ENCODE data around the gene SPATA21. TPM values are rescaled to one million over a fixed set of nuclear protein-coding genes. Genes with fewer than 3 reads are reported as not detected.
"Not testable (repeated sequence)": the region's sequence is repeated elsewhere in the genome, so short reads cannot be mapped to it uniquely, and the experiment has no call there.

Gene SPATA21, protein sequence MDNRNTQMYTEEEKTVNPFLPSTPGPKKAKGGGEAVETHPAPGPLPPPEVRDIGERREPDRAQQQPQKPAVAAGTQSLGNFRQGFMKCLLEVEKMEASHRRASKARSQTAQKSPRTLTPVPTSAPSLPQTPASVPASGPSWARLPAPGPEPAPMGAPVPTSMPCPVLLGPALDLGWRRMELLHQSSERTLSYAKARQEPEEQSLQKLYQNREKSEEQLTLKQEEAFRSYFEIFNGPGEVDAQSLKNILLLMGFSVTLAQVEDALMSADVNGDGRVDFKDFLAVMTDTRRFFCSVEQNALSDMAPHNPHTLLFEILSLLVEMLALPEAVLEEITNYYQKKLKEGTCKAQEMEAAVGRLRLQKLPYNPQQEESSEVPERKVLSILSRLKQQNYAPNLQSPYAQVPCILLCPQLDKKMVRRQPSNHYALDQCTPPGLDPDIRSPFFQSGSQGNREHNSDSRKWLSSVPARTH
- not detected for total RNA-seq

GRCh38 chr1:16436946-16437474 lies at the start of gene SPATA21:
TSS of gene SPATA21 (minus strand) at chr1:16437424. CDS start at chr1:16431371, 6,053 bp downstream.
- DNase-seq (ENCODE audit: low spot score), result no peak

DNA sequence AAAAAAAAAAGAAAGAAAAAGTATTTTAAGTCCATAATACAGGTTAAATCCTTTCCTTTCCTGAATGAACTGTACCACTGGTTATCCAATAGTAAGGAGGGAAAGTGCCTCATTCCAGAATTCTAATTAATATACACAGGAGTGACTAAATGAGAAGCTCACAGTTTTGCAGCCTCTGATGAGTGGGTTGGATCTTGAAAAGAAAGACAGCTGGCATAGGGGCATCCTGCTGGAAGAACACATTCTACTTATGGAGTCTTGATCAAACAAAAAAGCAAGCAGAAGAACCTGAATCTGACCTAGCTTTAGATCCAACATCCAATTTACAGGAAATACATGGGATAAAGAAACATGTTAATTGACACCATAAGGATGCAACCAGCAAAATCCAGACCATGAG lies 49.8 kb upstream of the SPATA21 start:
- not testable (repeated sequence) for DNase-seq (ENCODE audit: low spot score)

DNA sequence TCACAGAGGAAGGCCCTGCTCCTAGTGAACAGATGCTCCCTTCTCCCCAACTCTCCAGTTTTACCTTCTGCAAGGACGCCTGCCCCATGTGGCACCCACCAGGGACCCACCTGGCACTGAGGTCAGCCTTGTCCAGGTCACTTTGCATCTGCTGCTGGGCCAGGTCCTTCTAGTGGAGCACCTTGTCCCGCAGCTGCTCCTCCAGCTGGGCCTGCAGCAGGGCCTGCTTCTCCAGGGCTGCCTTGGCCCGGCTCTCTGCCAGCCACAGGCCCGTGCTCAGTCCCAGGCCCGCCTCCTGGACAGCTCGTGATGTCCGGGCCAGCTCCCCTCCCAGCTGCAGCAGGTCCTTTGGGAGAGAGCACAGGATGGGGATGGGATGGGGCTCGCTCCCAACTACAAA lies 49.1 kb upstream of the SPATA21 start:
- DNase-seq (ENCODE audit: low spot score), result not testable (repeated sequence)

- no peak for DNase-seq (ENCODE audit: low spot score)
Observed at GRCh38 chr1:16484931-16485330, 47.7 kb upstream of the SPATA21 start.

DNA sequence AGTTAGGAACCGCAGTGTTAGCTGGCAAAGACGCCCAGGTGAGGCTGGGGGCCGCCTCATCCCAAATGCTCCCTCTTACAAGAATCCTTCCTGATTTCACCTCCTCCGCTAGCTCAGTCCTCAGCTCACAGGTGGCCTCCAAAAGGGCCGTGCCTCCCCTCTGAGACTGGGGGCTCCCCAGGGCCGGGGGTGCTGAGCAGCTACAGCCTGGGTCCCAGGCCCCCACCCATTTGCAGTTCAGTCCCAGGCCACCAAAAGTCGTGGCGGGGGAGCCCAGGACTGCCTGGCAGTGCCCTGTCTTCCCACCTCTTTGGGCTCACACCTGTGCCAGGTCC lies 47.2 kb upstream of the SPATA21 start:
- no peak for DNase-seq (ENCODE audit: low spot score)

DNA sequence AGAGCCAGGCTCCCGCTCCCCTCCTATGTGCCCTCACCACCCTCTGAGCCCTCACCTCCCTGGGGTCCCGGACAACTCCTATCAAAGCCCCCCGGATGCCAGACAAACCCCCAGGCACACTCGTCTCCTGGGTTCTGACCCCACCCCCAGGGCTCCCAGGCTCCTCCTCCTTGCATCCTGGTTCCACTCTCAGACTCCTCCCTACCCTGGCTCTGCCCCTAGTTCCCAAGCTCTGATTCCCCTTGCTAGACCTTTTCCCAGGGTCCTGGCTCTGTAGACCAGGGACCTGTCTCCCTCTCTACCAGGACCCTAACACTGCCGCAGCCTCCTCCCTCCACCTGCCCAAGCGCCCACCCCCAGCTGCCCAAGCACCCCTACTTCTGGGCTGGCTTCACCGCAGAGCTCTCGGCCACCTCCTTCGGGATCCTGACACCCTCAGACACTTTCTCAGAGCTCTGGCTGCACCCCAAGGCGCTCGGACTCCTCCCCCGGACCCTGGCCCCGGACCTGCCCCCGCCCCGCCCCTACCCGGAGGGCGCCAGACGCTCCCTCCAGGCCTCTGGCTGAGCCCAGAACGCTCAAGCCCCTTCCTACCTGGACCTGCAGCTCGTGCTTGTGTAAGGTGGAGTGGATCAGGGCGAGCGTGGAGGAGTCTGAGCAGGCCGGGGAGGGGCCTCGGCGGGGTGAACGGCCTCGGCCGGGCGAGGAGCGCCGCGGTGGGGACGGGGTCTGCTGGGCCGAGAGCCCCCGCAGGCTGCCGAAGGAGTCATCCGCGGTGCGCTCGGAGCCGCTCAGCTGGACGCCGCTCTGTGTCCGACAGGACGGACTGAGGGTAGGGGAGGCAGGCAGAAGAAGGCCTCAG lies 46.6 kb upstream of the SPATA21 start:
- DNase-seq (ENCODE audit: low spot score), result not testable (repeated sequence)

DNA sequence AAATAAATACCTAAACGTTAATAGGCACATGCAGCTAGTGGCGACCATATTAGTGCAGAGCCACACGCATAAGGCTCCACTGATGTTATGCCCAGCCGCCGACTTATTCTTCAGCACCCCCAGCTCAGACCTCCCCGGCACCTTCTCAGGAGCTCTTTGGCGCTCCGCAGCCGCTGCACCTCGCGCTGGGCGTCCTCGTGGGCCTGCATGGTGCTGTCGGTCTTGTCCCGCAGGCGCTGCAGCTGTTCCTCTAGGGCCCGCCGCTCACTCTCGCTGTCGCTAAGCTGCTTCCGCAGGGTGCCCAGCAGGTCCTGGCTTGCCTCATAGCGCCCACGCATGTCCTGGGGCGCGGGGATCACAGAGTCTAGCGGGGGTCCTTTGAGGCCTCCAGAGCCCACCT lies 45.9 kb upstream of the SPATA21 start:
- DNase-seq (ENCODE audit: low spot score), result not testable (repeated sequence)

DNA sequence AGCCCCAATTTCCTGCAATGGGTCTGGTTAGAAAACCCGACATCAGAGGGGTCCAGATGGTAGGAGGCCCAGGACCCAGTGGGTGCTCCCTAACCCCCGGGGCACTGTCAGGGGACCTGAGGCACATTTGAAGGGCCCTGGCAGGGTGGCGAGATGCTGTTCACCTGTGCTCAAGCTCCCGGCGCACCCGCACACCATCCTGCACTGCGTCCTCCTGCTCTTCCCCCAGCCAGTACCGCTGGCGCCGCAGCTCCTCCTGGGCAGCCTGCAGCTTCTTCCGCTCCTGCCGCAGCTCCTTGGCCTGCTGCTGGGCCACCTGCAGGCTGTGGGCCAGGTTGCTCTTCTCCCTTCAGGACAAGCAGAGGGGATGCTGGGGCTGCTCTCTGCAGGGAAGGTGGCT lies 40.9 kb upstream of the SPATA21 start:
- DNase-seq (ENCODE audit: low spot score), result no peak

GRCh38 chr1:16475771-16476770 lies 38.8 kb upstream of the SPATA21 start:
- not testable (repeated sequence) for DNase-seq (ENCODE audit: low spot score)

- not testable (repeated sequence) for DNase-seq (ENCODE audit: low spot score)
Observed at GRCh38 chr1:16474891-16475290, 37.7 kb upstream of the SPATA21 start.

GRCh38 chr1:16474166-16474800 lies 37.1 kb upstream of the SPATA21 start:
- no peak for DNase-seq (ENCODE audit: low spot score)

GRCh38 chr1:16468558-16468957 lies 31.3 kb upstream of the SPATA21 start:
- DNase-seq (ENCODE audit: low spot score), result no peak

DNA sequence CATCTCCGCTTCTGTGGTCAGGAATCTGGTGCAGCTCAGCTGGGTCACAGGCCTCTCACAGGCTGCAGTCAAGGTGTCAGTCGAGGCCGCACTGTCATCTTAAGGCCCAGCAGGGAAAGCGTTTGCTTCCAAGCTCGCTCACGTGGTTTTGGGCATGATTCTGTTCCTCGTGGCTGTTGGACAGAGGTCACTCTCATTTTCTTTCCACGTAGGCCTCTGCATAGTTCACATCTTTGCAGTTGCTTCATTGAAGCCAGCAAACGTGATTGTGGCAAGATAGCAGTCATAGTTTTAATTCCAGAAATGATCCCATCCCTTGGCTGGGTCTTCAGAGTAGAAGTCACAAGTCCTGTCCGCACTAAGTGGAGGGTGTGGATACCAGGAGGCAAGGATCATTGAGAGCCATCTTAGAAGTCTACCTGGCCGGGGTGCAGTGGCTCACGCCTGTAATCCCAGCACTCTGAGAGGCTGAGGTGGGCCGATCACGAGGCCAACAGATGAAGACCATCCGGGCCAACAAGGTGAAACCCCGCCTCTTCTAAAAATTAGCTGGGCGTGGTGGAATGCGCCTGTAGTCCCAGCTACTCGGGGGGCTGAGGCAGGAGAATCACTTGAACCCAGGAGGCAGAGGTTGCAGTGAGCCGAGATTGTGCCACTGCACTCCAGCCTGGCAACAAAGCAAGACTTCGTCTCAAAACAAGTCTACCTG lies 27.8 kb upstream of the SPATA21 start:
- no peak for DNase-seq (ENCODE audit: low spot score)

DNA sequence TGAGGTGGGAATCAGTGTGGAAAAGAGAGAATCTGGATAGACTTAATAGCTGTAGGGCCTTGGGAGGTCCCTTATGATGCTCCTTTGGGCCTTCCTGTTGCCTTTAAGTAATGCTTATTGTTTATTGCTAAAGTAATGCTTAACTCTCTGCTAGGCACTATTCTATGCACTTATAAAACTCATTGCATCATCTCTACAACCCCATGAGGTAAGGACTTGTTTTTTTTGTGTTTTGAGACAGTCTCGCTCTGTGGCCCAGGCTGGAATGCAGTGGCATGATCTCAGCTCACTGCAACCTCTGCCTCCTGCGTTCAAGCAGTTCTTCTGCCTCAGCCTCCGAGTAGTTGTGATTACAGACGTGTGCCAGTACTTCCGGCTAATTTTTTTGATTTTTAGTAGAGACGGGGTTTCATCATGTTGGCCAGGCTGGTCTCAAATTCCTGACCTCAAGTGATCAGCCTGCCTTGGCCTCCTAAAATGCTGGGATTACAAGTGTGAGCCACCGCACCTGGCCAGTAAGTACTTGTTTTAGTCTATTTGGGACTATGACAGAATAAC lies 25.6 kb upstream of the SPATA21 start:
- no peak for DNase-seq (ENCODE audit: low spot score)

GRCh38 chr1:16461681-16462080 lies 24.5 kb upstream of the SPATA21 start:
- DNase-seq (ENCODE audit: low spot score), result no peak

- no peak for DNase-seq (ENCODE audit: low spot score)
Observed at GRCh38 chr1:16459352-16459925, 22.2 kb upstream of the SPATA21 start.

- DNase-seq (ENCODE audit: low spot score), result no peak
Observed at GRCh38 chr1:16458831-16459230, 21.6 kb upstream of the SPATA21 start.

DNA sequence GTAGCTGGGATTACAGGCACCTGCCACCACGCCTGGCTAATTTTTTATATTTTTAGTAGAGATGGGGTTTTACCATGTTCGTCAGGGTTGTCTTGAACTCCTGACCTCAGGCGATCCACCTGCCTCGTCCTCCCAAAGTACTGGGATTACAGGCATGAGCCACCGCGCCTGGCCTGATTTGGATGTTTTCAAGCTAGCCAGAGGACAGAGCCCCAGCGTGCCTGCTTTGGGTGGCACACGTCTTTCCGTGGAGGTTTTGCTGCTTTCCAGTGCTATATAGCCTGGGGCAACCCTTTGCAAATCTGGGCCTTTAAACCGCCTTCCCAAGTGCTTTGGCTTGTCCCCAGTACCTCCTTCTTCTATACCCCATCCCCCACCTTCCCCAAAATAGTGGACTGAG lies 18.9 kb upstream of the SPATA21 start:
- not testable (repeated sequence) for DNase-seq (ENCODE audit: low spot score)

DNA sequence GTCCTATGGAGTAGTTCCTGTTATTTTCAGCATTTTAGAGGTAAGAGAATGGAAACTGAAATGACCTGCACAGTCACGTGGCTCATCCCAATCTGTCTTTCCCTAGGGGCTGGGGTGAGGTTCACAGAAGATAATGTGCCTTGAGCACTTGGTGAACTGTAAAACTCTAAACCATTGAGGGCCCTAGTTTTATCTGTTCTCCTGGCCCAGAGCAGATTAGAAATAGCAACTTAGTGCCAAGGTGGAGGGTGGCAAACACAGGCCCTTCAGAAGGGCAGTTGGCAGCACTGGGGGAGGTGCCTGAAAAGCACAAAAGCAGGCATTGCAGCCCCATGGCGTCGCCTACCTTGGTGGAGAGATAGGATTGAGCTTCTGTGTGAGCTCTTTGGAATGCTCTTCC lies 17.7 kb upstream of the SPATA21 start:
- DNase-seq (ENCODE audit: low spot score), result not testable (repeated sequence)
